Measurements from ENCODE around the gene AARSD1. TPM values are rescaled to one million over a fixed set of nuclear protein-coding genes. Genes with fewer than 3 reads are reported as not detected.
"Not testable (repeated sequence)": the region's sequence is repeated elsewhere in the genome, so short reads cannot be mapped to it uniquely, and the experiment has no call there.

The AARSD1 gene
- total RNA-seq, 1 donor: 14.0 TPM

DNA sequence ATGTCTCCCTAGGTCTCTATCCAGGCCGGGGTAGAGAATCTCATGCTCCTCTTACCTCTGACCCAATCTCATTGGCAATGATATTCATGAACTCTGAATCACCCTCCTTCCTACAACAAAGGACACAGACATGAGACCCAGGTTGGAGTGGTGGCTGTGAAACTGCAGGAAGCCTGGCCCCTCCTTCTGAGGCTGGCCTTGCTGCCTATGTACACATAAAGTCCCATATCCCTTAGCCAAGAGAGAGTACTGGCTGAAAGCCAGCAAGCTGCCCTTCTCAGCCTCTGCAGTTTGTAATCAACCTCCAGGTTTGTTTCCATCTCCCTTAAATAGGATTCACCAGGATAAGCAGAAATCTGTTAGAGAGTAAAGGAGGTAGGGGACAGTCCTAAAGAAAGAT lies 10.6 kb downstream of the AARSD1 start:
- Histone ChIP-seq H3K4me1 (ENCODE audit: insufficient read depth, low read length) (no peaks in the 10 kb centered on the region), H3K9me3 (ENCODE audit: low read depth, low read length) (no peaks in the 10 kb centered on the region), H3K4me3 (ENCODE audit: low read length) (no peak overlapping the region), H3K27me3 (ENCODE audit: insufficient read depth, low read length) (no peaks in the 10 kb centered on the region)

DNA sequence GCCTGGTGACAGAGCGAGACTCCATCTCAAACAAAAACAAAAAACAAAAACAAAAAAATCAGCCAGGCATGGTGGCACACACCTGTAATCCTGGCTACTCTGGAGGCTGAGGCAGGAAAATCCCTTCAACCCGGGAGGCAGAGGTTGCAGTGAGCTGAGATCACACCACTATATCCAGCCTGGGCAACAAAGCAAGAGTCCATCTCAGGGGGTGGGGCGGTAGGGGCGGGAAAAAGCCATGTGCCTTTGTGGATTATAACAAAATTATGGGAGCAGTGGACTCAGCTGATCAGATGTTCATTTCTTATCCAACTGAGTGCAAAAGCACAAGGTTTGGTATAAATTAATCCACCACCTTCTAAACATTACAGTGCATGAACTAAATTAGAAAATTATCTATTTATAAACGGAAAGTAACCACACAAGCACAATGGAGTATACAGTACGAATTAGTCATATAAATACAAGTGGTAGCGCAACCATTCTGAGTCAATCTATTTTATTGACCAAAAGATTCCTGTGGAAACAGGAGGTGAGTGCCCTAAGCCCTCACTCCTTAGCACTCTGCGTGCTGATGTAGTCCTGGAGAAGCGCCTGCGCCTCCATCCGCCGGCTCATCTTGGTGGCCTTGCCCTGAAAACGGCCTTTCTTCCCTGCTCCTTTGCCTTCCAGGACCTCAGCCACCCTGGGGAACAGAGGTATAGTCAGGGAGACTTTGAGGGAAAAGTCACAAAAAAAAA lies 14.0 kb downstream of the AARSD1 start:
- H3K9me3 ChIP-seq (ENCODE audit: low read depth, low read length): no peaks in the 10 kb centered on the region
- no peaks in the 10 kb centered on the region for H3K27me3 ChIP-seq (ENCODE audit: insufficient read depth, low read length)
- H3K4me1 ChIP-seq (ENCODE audit: insufficient read depth, low read length): no peaks in the 10 kb centered on the region
- no peak overlapping the region for H3K4me3 ChIP-seq (ENCODE audit: low read length)

- Histone ChIP-seq H3K4me1 (ENCODE audit: insufficient read depth, low read length) (no peaks in the 10 kb centered on the region), H3K4me3 (ENCODE audit: low read length) (no peak overlapping the region), H3K9me3 (ENCODE audit: low read depth, low read length) (no peaks in the 10 kb centered on the region), H3K27me3 (ENCODE audit: insufficient read depth, low read length) (no peaks in the 10 kb centered on the region)
Observed at GRCh38 chr17:42946812-42947211, 17.4 kb downstream of the AARSD1 start.

- no peaks in the 10 kb centered on the region for H3K4me1 ChIP-seq (ENCODE audit: insufficient read depth, low read length)
Observed at GRCh38 chr17:42944211-42944610, 20.0 kb downstream of the AARSD1 start.

DNA sequence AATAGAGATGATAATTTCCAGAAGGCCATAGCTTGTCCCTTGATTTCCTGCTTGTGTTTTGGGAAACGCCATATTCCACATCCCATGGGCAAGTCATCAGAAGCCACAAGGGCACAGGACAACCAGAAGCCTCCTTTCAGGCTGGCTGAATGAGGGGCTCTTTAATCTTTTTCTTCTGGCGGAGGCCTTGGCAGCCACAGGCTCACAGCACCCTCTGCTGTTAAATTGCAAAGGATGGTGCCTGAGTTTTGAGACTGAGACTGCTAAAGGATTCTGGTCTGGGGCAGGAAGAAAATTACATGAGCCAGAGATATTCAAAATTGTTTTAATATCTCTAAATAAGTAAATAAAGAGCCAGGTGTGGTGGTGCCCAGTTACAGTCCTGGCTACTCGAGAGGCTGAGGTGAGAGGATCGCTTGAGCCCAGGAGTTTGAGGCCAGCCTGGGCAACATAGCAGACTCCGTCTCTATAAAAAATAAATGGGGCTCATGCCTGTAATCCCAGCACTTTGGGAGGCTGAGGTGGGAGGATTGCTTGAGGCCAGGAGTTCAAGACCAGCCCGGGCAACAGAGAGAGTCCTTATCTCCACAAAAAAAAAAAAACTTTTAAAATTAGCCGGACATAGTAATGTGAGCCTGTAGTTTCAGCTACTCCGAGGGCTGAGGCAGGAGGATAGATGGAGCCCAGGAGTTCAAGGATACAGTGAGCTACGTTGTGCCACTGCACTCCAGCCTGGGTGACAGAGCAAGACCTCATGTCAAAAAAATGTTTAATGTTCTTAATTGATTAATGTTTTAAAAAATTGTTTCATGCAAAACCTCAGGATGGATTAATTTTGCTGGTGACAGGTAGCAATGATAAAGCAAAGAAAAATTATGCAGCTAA lies 26.3 kb downstream of the AARSD1 start:
- no peaks in the 10 kb centered on the region for H3K9me3 ChIP-seq (ENCODE audit: low read depth, low read length)
- H3K4me1 ChIP-seq (ENCODE audit: insufficient read depth, low read length): no peaks in the 10 kb centered on the region
- no peaks in the 10 kb centered on the region for H3K27me3 ChIP-seq (ENCODE audit: insufficient read depth, low read length)
- H3K4me3 ChIP-seq (ENCODE audit: low read length): no peak overlapping the region

More at GRCh38 chr17:42944211-42944610, 20.0 kb downstream of the AARSD1 start:
- no peak overlapping the region for H3K4me3 ChIP-seq (ENCODE audit: low read length)
- no peaks in the 10 kb centered on the region for H3K9me3 ChIP-seq (ENCODE audit: low read depth, low read length)
- no peaks in the 10 kb centered on the region for H3K27me3 ChIP-seq (ENCODE audit: insufficient read depth, low read length)

GRCh38 chr17:42929497-42929844 lies 34.8 kb downstream of the AARSD1 start:
- peaks cover 13% of the 10 kb centered on the region for H3K4me1 ChIP-seq (ENCODE audit: insufficient read depth, low read length)
- no peaks in the 10 kb centered on the region for H3K27me3 ChIP-seq (ENCODE audit: insufficient read depth, low read length)
- H3K4me3 ChIP-seq (ENCODE audit: low read length): no peak overlapping the region
- H3K9me3 ChIP-seq (ENCODE audit: low read depth, low read length): no peaks in the 10 kb centered on the region

DNA sequence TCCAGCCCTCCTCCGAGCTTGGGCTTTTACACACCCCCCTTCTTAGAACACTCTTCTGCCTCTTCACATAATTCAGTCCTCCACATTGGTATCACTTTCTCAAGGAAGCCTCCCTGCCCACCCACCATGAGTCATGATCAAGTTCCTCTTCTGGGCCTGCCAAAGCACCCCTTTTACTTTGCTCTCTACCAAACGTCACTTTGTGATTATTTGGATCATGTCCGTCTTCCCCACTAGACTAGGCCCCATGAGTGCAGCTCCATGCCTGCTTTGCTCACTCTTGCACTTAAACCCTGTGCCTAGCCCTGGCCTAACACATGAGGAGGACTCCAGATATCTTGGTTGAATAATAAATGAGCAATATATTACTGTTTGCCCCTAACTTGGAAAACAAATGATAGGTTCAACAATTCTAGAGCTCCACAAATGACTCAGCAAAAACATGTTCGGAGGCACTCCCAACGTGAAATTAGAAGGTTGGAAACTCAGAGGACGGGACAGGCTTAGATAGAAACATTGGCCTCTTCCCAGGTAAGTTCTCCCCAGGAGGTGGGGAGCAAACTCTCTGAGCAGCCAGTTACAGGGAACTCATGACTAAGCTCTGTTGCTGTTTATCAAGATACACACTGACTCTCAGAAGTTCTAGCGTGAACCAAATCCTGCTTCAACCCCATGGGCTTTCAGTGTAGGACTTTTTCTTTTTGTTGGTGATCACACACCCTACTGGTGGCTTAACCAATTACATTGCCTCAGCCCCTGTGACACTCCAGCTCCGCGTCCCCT lies 35.3 kb downstream of the AARSD1 start:
- H3K4me1 ChIP-seq (ENCODE audit: insufficient read depth, low read length): peaks cover 13% of the 10 kb centered on the region
- no peaks in the 10 kb centered on the region for H3K9me3 ChIP-seq (ENCODE audit: low read depth, low read length)
- no peaks in the 10 kb centered on the region for H3K27me3 ChIP-seq (ENCODE audit: insufficient read depth, low read length)
- H3K4me3 ChIP-seq (ENCODE audit: low read length): no peak overlapping the region

DNA sequence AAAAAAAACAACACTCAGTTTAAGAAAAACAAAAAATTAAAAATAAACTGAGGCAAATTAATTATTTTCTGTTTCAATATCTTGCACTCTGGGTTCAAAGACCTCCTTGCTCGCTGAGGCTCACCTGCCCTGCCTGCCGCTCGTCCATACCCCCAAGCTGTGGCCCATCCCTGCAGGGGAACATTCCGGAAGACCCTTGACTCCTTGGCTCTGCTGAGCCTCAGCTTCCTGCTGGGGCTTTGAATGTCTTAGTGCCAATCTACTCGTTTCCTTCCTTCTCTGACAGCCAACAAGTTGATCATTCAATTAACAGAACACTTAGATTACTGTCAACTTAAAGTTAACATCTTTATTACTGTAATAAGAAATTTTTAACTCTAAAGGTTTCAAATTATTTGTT lies 39.4 kb downstream of the AARSD1 start:
- Histone ChIP-seq H3K4me3 (ENCODE audit: low read length) (no peak overlapping the region), H3K27me3 (ENCODE audit: insufficient read depth, low read length) (no peaks in the 10 kb centered on the region), H3K4me1 (ENCODE audit: insufficient read depth, low read length) (peaks cover 13% of the 10 kb centered on the region), H3K9me3 (ENCODE audit: low read depth, low read length) (no peaks in the 10 kb centered on the region)

- H3K27me3 ChIP-seq (ENCODE audit: insufficient read depth, low read length); H3K9me3 ChIP-seq (ENCODE audit: low read depth, low read length); H3K4me3 ChIP-seq (ENCODE audit: low read length): not testable (repeated sequence)
Observed at GRCh38 chr17:42923472-42923871, 40.8 kb downstream of the AARSD1 start.

GRCh38 chr17:42922294-42922693 lies 42.0 kb downstream of the AARSD1 start:
- no peaks in the 10 kb centered on the region for H3K4me1 ChIP-seq (ENCODE audit: insufficient read depth, low read length)
- no peaks in the 10 kb centered on the region for H3K27me3 ChIP-seq (ENCODE audit: insufficient read depth, low read length)

More at GRCh38 chr17:42923472-42923871, 40.8 kb downstream of the AARSD1 start:
- H3K4me1 ChIP-seq (ENCODE audit: insufficient read depth, low read length): not testable (repeated sequence)

GRCh38 chr17:42920922-42921321 lies 43.3 kb downstream of the AARSD1 start:
- no peaks in the 10 kb centered on the region for H3K27me3 ChIP-seq (ENCODE audit: insufficient read depth, low read length)
- no peaks in the 10 kb centered on the region for H3K4me1 ChIP-seq (ENCODE audit: insufficient read depth, low read length)
- H3K4me3 ChIP-seq (ENCODE audit: low read length): no peak overlapping the region
- H3K9me3 ChIP-seq (ENCODE audit: low read depth, low read length): no peaks in the 10 kb centered on the region

More at GRCh38 chr17:42922294-42922693, 42.0 kb downstream of the AARSD1 start:
- Histone ChIP-seq H3K4me3 (ENCODE audit: low read length) (no peak overlapping the region), H3K9me3 (ENCODE audit: low read depth, low read length) (no peaks in the 10 kb centered on the region)

GRCh38 chr17:42920106-42920900 lies 44.0 kb downstream of the AARSD1 start:
- Histone ChIP-seq H3K9me3 (ENCODE audit: low read depth, low read length) (no peaks in the 10 kb centered on the region), H3K27me3 (ENCODE audit: insufficient read depth, low read length) (no peaks in the 10 kb centered on the region), H3K4me1 (ENCODE audit: insufficient read depth, low read length) (no peaks in the 10 kb centered on the region), H3K4me3 (ENCODE audit: low read length) (no peak overlapping the region)

- not testable (repeated sequence) for H3K27me3 ChIP-seq (ENCODE audit: insufficient read depth, low read length); H3K4me3 ChIP-seq (ENCODE audit: low read length); H3K9me3 ChIP-seq (ENCODE audit: low read depth, low read length); H3K4me1 ChIP-seq (ENCODE audit: insufficient read depth, low read length)
Observed at GRCh38 chr17:42919522-42920077, 44.7 kb downstream of the AARSD1 start.

GRCh38 chr17:42918902-42919521 lies 45.2 kb downstream of the AARSD1 start:
- no peaks in the 10 kb centered on the region for H3K4me1 ChIP-seq (ENCODE audit: insufficient read depth, low read length)
- H3K4me3 ChIP-seq (ENCODE audit: low read length): no peak overlapping the region
- H3K9me3 ChIP-seq (ENCODE audit: low read depth, low read length): no peaks in the 10 kb centered on the region
- H3K27me3 ChIP-seq (ENCODE audit: insufficient read depth, low read length): no peaks in the 10 kb centered on the region

All from mononuclear cell (primary cell).